Esophagus squamous epithelium (tissue), 5 donors: ENCODE measurements around the gene FBXW7. TPM values are rescaled to one million over a fixed set of nuclear protein-coding genes. Genes with fewer than 3 reads are reported as not detected.

Experiments
- DNase-seq: peaks from one replicate; lab custom pipeline; 2025; lab: John Stamatoyannopoulos, UW
- H3K27ac ChIP-seq, 4 donors: fragments of 200-600 bp; sonication (generic); one replicate each; pipeline ENCODE4 v1.5.1; 2016 to 2019; ENCODE audit warnings: mild to moderate bottlenecking in 1 of 4
- H3K27me3 ChIP-seq, 4 donors: fragments of 200-600 bp; sonication (generic); 1 replicate in 3 of 4; 2 replicates in 1 of 4; pipeline versions ENCODE4 v1.5.1 to v1.6.0; 2017 to 2021; ENCODE audit warnings: antibody characterized with exemption in 1 of 4
- H3K36me3 ChIP-seq, 3 donors: fragments of 200-600 bp; sonication (generic); one replicate each; pipeline ENCODE4 v1.5.1; 2016 to 2019
- H3K4me1 ChIP-seq, 3 donors: fragments of 200-600 bp; sonication (generic); one replicate each; pipeline ENCODE4 v1.5.1; 2017 to 2019
- H3K4me3 ChIP-seq, 4 donors: fragments of 200-600 bp; sonication (generic); 1 replicate in 3 of 4; 2 replicates in 1 of 4; pipeline ENCODE4 v1.5.1; 2016 to 2019; ENCODE audit warnings: mild to moderate bottlenecking in 2 of 4, moderate library complexity in 1 of 4
- H3K9me3 ChIP-seq, 3 donors: fragments of 200-600 bp; sonication (generic); one replicate each; pipeline ENCODE4 v1.5.1; 2016 to 2019
- POLR2A ChIP-seq, 4 donors: fragments of 450-650 bp; IDR thresholded peaks; one replicate each; pipeline ENCODE4 v1.6.1; 2017; ENCODE audit warnings: antibody characterized with exemption in 4 of 4, mild to moderate bottlenecking in 4 of 4, moderate library complexity in 3 of 4
- WGBS, 2 donors: methylation state at CpG; one replicate each; pipeline ENCODE4 v1.1.5; 2018; 5-methylcytosine and 5-hydroxymethylcytosine counted together
- intact Hi-C: fragments of 100-400 bp; cut with DNase I; formaldehyde crosslinking; loops from one replicate; pipeline ENCODE4 v1.15.0; 2022
- total RNA-seq, 4 donors: library from RNA; depleted of rRNA; stranded (reverse); fragments of >200 nt; gene quantifications; one replicate each; pipeline ENCODE4 v1.1.0, GENCODE V29; 2016
- TF ChIP-seq, protein P1 (sequence below), 6 experiments: fragments of 450-650 bp in 4 of 6; fragments of 200-600 bp in 2 of 6; sonication (generic) in 2 of 6; IDR thresholded peaks; one replicate each; pipeline ENCODE4 v1.5.1; 2016 to 2019; ENCODE audit warnings: antibody characterized with exemption in 6 of 6, mild to moderate bottlenecking in 4 of 6, moderate library complexity in 4 of 6
- donor health status: DM: yes; HTN: yes; CAD: no.

The FBXW7 gene
- total RNA-seq, 4 donors from 2014 or later, result 32.3 to 92.7 (median 36.9) TPM

DNA sequence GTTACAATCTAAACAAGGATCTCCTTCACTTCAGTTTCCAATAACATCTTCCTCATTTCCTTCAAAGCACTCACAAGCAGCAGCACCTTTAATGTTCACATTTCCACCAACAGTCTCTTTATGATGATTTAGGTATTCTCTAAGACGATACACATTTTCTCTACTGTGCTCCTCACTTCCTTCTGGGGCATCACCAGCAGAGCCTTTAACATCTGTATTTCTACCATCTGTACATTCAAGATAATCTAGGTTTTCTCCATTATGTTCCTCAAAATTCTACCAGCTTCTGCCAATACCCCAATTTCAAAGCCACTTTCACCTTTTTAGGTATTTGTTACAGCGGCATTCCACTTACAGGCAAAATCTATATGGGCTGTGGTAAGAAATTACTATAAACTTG lies 80.6 kb downstream of the FBXW7 start:
- Histone ChIP-seq H3K9me3 (no peaks in the 10 kb centered on the region), H3K4me3 (no peak overlapping the region), H3K27ac (no peak overlapping the region), H3K36me3 (no peaks in the 10 kb centered on the region), H3K4me1 (no peaks in the 10 kb centered on the region), H3K27me3 (no peaks in the 10 kb centered on the region)
- intact Hi-C loops, result no loop called here
- TF ChIP-seq POLR2A (IDR thresholded peaks at IDR 0.05), result no peak
- TF ChIP-seq, protein P1, sequence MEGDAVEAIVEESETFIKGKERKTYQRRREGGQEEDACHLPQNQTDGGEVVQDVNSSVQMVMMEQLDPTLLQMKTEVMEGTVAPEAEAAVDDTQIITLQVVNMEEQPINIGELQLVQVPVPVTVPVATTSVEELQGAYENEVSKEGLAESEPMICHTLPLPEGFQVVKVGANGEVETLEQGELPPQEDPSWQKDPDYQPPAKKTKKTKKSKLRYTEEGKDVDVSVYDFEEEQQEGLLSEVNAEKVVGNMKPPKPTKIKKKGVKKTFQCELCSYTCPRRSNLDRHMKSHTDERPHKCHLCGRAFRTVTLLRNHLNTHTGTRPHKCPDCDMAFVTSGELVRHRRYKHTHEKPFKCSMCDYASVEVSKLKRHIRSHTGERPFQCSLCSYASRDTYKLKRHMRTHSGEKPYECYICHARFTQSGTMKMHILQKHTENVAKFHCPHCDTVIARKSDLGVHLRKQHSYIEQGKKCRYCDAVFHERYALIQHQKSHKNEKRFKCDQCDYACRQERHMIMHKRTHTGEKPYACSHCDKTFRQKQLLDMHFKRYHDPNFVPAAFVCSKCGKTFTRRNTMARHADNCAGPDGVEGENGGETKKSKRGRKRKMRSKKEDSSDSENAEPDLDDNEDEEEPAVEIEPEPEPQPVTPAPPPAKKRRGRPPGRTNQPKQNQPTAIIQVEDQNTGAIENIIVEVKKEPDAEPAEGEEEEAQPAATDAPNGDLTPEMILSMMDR (IDR thresholded peaks at IDR 0.05), result no peak
- 85 to 91% methylated on average over 2 of the region's 2 CpGs for WGBS, 2 donors
- no peak for DNase-seq

DNA sequence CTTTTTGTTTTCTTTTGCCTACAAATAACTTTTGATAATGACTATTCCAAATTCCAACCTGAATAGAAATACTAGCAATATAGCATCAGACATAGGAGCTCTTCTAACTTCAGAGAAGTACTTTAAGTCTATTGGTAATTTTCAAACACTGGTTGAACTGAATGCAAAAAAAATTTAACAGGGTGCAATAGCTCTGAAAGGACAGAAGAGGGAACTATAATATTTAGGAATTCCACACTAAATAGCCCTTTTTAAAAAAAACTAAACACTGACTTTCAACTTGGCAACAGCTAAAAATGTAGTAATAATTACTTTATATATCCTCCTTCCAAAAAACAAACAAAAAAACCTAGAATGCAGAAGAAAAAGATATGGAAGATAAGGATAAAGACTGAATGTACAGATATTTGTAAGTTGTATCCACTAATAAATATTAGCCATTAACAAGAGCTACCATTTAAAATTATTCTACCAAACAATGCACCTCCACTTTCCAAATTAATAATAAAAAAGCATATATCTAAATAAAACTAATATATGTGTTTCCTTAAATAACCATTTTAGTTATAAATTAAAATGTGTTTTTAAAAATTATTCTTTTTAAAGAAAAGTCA lies 81.4 kb downstream of the FBXW7 start:
- no peaks in the 10 kb centered on the region for H3K4me1 ChIP-seq
- DNase-seq, result no peak
- no peaks in the 10 kb centered on the region for H3K9me3 ChIP-seq
- TF ChIP-seq POLR2A (IDR thresholded peaks at IDR 0.05), result no peak
- TF ChIP-seq, protein P1 (IDR thresholded peaks at IDR 0.05), result peak; percentile 38 to 69 (median 44)
- no peaks in the 10 kb centered on the region for H3K27me3 ChIP-seq
- H3K27ac ChIP-seq, result no peak overlapping the region
- intact Hi-C loops, result no loop called here
- no peak overlapping the region for H3K4me3 ChIP-seq
- H3K36me3 ChIP-seq, result peaks cover 0 to 4% (median 0%) of the 10 kb centered on the region in 3 donors

DNA sequence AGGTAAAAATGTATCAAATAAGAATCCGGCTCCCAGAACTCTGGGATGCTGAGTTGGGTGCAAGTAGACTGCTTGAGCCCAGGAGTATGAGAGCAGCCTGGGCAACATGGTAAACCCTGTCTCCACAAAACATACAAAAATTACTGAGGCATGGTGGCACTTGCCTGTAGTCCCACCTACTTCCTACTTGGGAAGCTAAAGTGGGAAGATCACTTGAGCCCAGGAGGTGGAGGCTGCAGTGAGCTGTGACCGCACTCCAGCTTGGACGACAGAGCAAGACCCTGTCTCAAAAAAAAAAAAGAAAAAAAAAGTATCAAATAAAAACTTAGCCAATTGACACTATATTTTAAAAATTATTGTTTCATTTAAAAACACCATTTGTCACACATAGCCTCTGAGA lies 84.4 kb downstream of the FBXW7 start:
- Histone ChIP-seq H3K4me1 (no peaks in the 10 kb centered on the region), H3K4me3 (no peak overlapping the region), H3K36me3 (peaks cover 0 to 4% (median 0%) of the 10 kb centered on the region in 3 donors), H3K9me3 (no peaks in the 10 kb centered on the region), H3K27ac (no peak overlapping the region), H3K27me3 (no peaks in the 10 kb centered on the region)
- 77 to 97% methylated on average over 3 of the region's 3 CpGs for WGBS, 2 donors
- intact Hi-C loops, result no loop called here
- DNase-seq, result no peak
- TF ChIP-seq, protein P1 (IDR thresholded peaks at IDR 0.05), result no peak
- TF ChIP-seq POLR2A (IDR thresholded peaks at IDR 0.05), result no peak

DNA sequence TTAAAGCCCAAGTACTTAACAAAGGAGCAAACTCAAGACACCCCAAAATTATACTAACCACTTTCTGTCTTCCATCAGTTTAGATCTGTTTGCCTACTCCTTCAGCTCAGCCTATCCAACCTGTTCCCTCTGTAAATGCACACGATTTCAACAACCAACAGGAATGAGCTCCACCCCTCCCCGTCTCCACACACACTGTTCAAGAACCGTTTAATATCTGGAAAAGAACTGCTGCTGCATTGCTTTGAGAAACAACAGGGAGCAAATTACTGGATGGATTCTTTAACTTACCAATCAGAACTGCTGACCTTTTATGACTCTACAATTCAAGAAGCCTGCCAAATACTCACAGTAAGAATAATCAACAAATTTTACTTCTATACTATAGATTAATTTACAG lies 87.0 kb downstream of the FBXW7 start:
- TF ChIP-seq POLR2A (IDR thresholded peaks at IDR 0.05), result no peak
- TF ChIP-seq, protein P1 (IDR thresholded peaks at IDR 0.05), result no peak
- no peaks in the 10 kb centered on the region for H3K9me3 ChIP-seq
- H3K27ac ChIP-seq, result no peak overlapping the region
- DNase-seq, result no peak
- H3K27me3 ChIP-seq, result no peaks in the 10 kb centered on the region
- intact Hi-C loops, result no loop called here
- WGBS, 2 donors, result 70% methylated on average over 3 of the region's 3 CpGs
- H3K36me3 ChIP-seq, result peaks cover 0 to 4% (median 0%) of the 10 kb centered on the region in 3 donors
- no peak overlapping the region for H3K4me3 ChIP-seq
- no peaks in the 10 kb centered on the region for H3K4me1 ChIP-seq

DNA sequence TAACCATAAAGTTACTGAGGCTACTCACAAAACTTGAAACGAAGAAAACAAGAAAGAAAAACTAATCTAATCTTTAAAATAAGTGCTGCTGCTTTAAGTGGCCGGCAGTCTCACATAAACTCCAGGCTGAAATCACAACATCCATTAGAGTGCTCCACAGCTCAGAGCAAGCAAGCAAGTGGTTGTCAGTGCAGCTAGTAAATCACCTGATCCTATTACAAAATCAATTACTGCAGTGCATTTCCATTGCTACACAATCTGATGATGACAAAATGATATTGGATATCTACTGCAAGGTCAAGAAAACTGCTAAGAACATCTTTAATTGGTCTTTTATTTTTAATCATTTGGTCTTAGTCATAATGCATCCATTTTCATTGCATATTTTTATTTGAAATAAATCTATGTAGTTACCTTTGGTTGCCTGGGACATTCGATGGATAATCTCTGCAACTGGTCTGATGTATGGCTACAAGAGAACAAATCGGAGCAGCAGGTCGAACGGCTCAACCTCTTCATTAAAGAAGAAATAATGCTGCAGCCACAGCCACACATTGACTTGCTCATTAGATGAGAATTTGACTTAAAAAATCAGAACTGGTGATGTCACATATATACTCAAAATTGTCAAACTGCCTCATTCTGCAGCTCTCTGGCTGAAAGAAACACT lies 87.7 kb downstream of the FBXW7 start:
- Histone ChIP-seq H3K9me3 (no peaks in the 10 kb centered on the region), H3K27me3 (no peaks in the 10 kb centered on the region), H3K27ac (no peak overlapping the region), H3K4me3 (no peak overlapping the region), H3K4me1 (no peaks in the 10 kb centered on the region), H3K36me3 (peaks cover 0 to 4% (median 0%) of the 10 kb centered on the region in 3 donors)
- DNase-seq, result no peak
- 91 to 95% methylated on average over 6 of the region's 6 CpGs for WGBS, 2 donors
- no peak for TF ChIP-seq POLR2A (IDR thresholded peaks at IDR 0.05)
- TF ChIP-seq, protein P1 (IDR thresholded peaks at IDR 0.05), result no peak
- intact Hi-C loops, result no loop called here
